Left renal pelvis (tissue), 4 donors: ENCODE measurements around the gene PDHX. TPM values are rescaled to one million over a fixed set of nuclear protein-coding genes. Genes with fewer than 3 reads are reported as not detected.
"Not testable (repeated sequence)": the region's sequence is repeated elsewhere in the genome, so short reads cannot be mapped to it uniquely, and the experiment has no call there.

Experiments used
- DNase-seq, 4 donors: peaks; one replicate each; pipeline ENCODE4 v3.0.0-alpha.2; 2013; ENCODE audit warnings: low read depth in 4 of 4, low spot score in 3 of 4
- polyA plus RNA-seq, 4 donors: library from polyadenylated mRNA; unstranded; fragments of 120-200 nt; gene quantifications; one replicate each; pipeline ENCODE4 v1.2.1, GENCODE V29; 2013; ENCODE audit not compliant: insufficient read length in 4 of 4

The PDHX gene
- polyA plus RNA-seq, 4 donors, result 22.4 to 43.6 (median 37.7) TPM

- no peak for DNase-seq
Measured at GRCh38 chr11:34909955-34910354, 6.5 kb upstream of the PDHX start.

- DNase-seq, result no peak
Measured at GRCh38 chr11:34910817-34911216, 5.6 kb upstream of the PDHX start.

- DNase-seq, result no peak
Measured at GRCh38 chr11:34911676-34912075, 4.7 kb upstream of the PDHX start.

GRCh38 chr11:34913556-34913955, 2.9 kb upstream of the PDHX start:
- not testable (repeated sequence) for DNase-seq

- DNase-seq, result peak in 1 of 4 donors; percentile 51
Measured at GRCh38 chr11:34915136-34916014, 1.0 kb upstream of the PDHX start.

GRCh38 chr11:34916843-34917770, 689 bp downstream of the PDHX start:
- DNase-seq, result peak in 2 of 4 donors; percentile 8 to 19

- no peak for DNase-seq
Measured at GRCh38 chr11:34921156-34921555, 4.7 kb downstream of the PDHX start.

GRCh38 chr11:34924714-34925113, 8.3 kb downstream of the PDHX start:
- no peak for DNase-seq

GRCh38 chr11:34926101-34926830, 9.8 kb downstream of the PDHX start:
- DNase-seq, result peak in 2 of 4 donors; percentile 29 to 54

- DNase-seq, result no peak
Measured at GRCh38 chr11:34926831-34927132, 10.4 kb downstream of the PDHX start.

- DNase-seq, result no peak
Measured at GRCh38 chr11:34928268-34928959, 12.0 kb downstream of the PDHX start.

GRCh38 chr11:34928960-34929680, 12.7 kb downstream of the PDHX start:
- no peak for DNase-seq

GRCh38 chr11:34929794-34930763, 13.7 kb downstream of the PDHX start:
- no peak for DNase-seq

GRCh38 chr11:34936945-34937629, 20.7 kb downstream of the PDHX start:
- DNase-seq, result no peak

- no peak for DNase-seq
Measured at GRCh38 chr11:34938611-34939010, 22.2 kb downstream of the PDHX start.

- no peak for DNase-seq
Measured at GRCh38 chr11:34940026-34940677, 23.7 kb downstream of the PDHX start.

- no peak for DNase-seq
Measured at GRCh38 chr11:34941688-34942087, 25.3 kb downstream of the PDHX start.
